Testis (tissue), 5 donors: Measurements from ENCODE around the gene HEYL. TPM values are rescaled to one million over a fixed set of nuclear protein-coding genes. Genes with fewer than 3 reads are reported as not detected.

Source experiments
- DNase-seq: peaks from one replicate; pipeline ENCODE4 v3.0.0-alpha.2; 2019
- H3K27ac ChIP-seq, 2 donors: fragments of 200-600 bp; sonication (generic); one replicate each; pipeline ENCODE4 v1.5.1; 2019
- H3K27me3 ChIP-seq: fragments of 200-600 bp; sonication (generic); one replicate; pipeline ENCODE4 v1.5.1; 2019
- H3K36me3 ChIP-seq: fragments of 200-600 bp; sonication (generic); one replicate; pipeline ENCODE4 v1.5.1; 2017; ENCODE audit warnings: low read depth; ENCODE audit errors: missing control alignments
- H3K4me1 ChIP-seq: fragments of 200-600 bp; sonication (generic); one replicate; pipeline ENCODE4 v1.5.1; 2019
- H3K4me3 ChIP-seq, 2 donors: fragments of 200-600 bp; sonication (generic); one replicate each; pipeline ENCODE4 v1.5.1; 2017 to 2019
- H3K9me3 ChIP-seq: fragments of 200-600 bp; sonication (generic); one replicate; pipeline ENCODE4 v1.5.1; 2017
- POLR2A ChIP-seq: fragments of 450-650 bp; IDR thresholded peaks from one replicate; pipeline ENCODE4 v1.6.1; 2017; ENCODE audit warnings: antibody characterized with exemption, mild to moderate bottlenecking, moderate library complexity
- WGBS, 2 donors: methylation state at CpG; one replicate each; pipeline ENCODE4 v1.1.5; 2018; 5-methylcytosine and 5-hydroxymethylcytosine counted together
- intact Hi-C: fragments of 100-400 bp; cut with DNase I; formaldehyde crosslinking; loops from one replicate; pipeline ENCODE4 v1.15.1; 2023; ENCODE audit warnings: low total_unique reads
- long read RNA-seq, 2 donors: transcript quantifications; one replicate each; lab custom pipeline, GENCODE V29; 2026
- polyA plus RNA-seq: library from polyadenylated mRNA; stranded (reverse); fragments of 350-450 nt; fragmentation: Illumina TruSeq; extraction: RNeasy Lipid Tissue Mini Kit (QIAGEN cat#74804); gene quantifications from one replicate; pipeline ENCODE4 v1.2.3, GENCODE V29; 2014; ENCODE audit warnings: low read depth, low replicate concordance; ENCODE audit not compliant: insufficient read depth
- total RNA-seq, 2 donors: library from RNA; depleted of rRNA; stranded (reverse); fragments of >200 nt; gene quantifications; one replicate each; pipeline ENCODE4 v1.2.3, GENCODE V29; 2016
- TF ChIP-seq, protein P1 (sequence below), 3 experiments: fragments of 450-650 bp in 2 of 3; fragments of 200-600 bp in 1 of 3; sonication (generic) in 1 of 3; IDR thresholded peaks; one replicate each; pipeline ENCODE4 v1.5.1; 2016 to 2019; ENCODE audit warnings: antibody characterized with exemption in 3 of 3, mild to moderate bottlenecking in 2 of 3, moderate library complexity in 1 of 3

HEYL gene
- total RNA-seq (10 to 100 TPM; 52.8 to 55.5 TPM), polyA plus RNA-seq (44.7 TPM)
- long read RNA-seq, donor 1, transcript HEYL-201 (5 exons, 3,661 nt), result major isoform, 17 of 22 reads
- long read RNA-seq, donor 1, partial matches to known transcripts, result 0 of 22 reads
- long read RNA-seq, donor 1, other reads (novel, unspliced or antisense), result 5 of 22 reads
- long read RNA-seq, donor 2, transcript HEYL-201 (5 exons, 3,661 nt), result major isoform, 16 of 16 reads
- long read RNA-seq, donor 2, partial matches to known transcripts, result 0 of 16 reads
- long read RNA-seq, donor 2, other reads (novel, unspliced or antisense), result 0 of 16 reads

DNA sequence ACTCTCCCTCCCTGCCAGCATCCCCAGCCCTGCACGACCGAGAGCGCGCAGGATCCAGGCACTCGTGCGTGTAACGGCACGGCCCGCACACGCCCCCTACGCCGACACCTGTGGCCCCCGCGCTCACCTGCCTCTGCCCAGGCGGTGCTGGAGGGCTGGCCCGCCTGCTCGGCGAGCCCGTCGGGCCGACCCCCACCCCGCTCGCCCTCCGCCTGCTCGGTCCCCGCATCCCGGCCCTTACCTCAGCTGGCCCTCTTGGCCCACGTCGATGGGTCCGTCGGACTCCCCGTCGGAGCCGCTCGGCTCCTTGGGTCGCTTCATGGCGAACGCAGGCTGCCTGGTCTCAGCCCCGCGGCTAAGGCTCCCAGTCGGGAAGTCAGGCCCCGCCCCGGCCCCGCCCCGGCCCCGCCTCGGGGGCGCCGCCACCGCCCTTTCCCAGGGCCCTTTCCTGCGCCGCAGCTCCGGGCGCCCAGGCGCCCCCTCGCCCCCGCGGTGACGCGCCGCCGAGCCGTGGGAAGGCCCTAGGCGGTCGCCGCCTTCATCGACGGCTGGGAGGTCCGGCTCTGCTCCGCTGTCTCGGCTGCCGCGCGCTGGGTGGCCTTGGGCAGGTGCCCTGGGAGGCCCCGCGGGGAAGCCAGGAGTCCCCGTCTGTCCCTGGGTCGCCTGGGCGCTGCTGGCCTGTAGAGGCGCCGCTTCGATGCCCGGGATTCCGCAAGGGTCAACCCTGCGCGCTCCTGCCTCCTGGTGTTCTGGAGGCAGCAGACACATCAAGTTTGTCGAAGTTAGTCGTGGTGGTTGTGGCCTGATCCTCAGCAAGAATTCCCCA lies at the start of gene HEYL:
HEYL (minus strand) TSS at position 339 of the 826 bp plus-strand sequence; CDS start at position 321, 18 bp downstream.
- TF ChIP-seq POLR2A, result no peak
- TF ChIP-seq, protein P1, sequence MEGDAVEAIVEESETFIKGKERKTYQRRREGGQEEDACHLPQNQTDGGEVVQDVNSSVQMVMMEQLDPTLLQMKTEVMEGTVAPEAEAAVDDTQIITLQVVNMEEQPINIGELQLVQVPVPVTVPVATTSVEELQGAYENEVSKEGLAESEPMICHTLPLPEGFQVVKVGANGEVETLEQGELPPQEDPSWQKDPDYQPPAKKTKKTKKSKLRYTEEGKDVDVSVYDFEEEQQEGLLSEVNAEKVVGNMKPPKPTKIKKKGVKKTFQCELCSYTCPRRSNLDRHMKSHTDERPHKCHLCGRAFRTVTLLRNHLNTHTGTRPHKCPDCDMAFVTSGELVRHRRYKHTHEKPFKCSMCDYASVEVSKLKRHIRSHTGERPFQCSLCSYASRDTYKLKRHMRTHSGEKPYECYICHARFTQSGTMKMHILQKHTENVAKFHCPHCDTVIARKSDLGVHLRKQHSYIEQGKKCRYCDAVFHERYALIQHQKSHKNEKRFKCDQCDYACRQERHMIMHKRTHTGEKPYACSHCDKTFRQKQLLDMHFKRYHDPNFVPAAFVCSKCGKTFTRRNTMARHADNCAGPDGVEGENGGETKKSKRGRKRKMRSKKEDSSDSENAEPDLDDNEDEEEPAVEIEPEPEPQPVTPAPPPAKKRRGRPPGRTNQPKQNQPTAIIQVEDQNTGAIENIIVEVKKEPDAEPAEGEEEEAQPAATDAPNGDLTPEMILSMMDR (IDR thresholded peaks at IDR 0.05), result peak; percentile 35 to 48 (median 45)

DNA sequence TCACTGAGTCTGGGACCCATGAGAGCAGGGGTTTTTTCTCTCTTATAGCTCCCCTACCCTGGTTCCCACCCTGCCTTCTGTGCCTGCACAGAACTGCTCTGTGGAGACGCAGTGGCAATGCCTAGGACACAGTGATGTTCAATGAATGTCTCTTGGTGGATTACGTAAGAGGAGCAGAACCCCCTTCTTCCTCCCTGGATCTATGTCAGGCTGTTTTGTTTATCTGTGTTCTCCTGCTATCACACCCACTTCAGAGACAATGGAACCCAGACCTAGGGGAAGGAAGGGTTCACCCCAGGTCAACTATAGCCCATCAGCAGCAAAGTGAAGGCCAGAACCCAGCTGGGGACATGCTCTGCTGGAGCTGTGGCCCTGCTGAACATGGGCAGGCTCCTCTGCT lies 49.8 kb upstream of the HEYL start:
- DNase-seq, result no peak
- WGBS, 2 donors, result 82 to 85% methylated on average over 2 of the region's 2 CpGs

More for the DNA sequence above, at the start of gene HEYL:
- peak; percentile 86 for DNase-seq
- Histone ChIP-seq H3K36me3 (no peaks in the 10 kb centered on the region), H3K4me1 (peaks cover 27% of the 10 kb centered on the region), H3K4me3 (peak within 1 kb of the TSS; percentile 76 to 93), H3K9me3 (no peaks in the 10 kb centered on the region), H3K27ac (peak within 1 kb of the TSS; percentile 61 to 86), H3K27me3 (no peaks in the 10 kb centered on the region)
- intact Hi-C loops, result no loop called here
- 2 to 12% methylated on average over 5 to 63 of the region's 88 CpGs for WGBS, 2 donors

DNA sequence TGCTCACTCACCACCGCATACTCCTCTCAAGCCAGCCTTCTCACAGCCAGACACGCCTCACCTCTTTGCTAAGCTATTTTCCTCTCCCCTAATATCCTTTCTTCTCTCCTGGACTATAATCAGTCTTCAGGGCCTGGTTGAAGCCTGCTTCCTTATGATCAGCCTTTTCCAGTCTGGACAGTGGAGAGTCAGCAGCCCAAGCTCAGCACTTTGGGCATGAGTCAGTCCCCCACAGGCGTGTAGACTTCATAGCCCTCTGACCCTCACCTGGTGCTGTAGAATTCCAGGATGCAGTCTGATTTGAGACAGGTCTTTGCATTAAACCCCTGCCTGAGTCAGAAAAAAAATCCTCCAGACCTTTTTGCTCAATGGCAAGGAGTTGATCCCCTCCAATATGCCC lies 49.3 kb upstream of the HEYL start:
- DNase-seq, result no peak
- peaks cover 16% of the 10 kb centered on the region for H3K4me1 ChIP-seq
- no peaks in the 10 kb centered on the region for H3K27me3 ChIP-seq
- no peaks in the 10 kb centered on the region for H3K36me3 ChIP-seq
- TF ChIP-seq, protein P1 (IDR thresholded peaks at IDR 0.05), result no peak
- TF ChIP-seq POLR2A, result no peak
- 88 to 91% methylated on average over 3 of the region's 3 CpGs for WGBS, 2 donors
- no peak overlapping the region for H3K27ac ChIP-seq
- intact Hi-C loops, result no loop called here
- no peaks in the 10 kb centered on the region for H3K9me3 ChIP-seq
- no peak overlapping the region for H3K4me3 ChIP-seq

More for the DNA sequence above, 49.8 kb upstream of the HEYL start:
- TF ChIP-seq, protein P1 (IDR thresholded peaks at IDR 0.05), result no peak
- TF ChIP-seq POLR2A, result no peak
- Histone ChIP-seq H3K4me1 (peaks cover 16% of the 10 kb centered on the region), H3K36me3 (no peaks in the 10 kb centered on the region), H3K9me3 (no peaks in the 10 kb centered on the region), H3K27me3 (no peaks in the 10 kb centered on the region), H3K4me3 (no peak overlapping the region), H3K27ac (no peak overlapping the region)
- intact Hi-C loops, result no loop called here

DNA sequence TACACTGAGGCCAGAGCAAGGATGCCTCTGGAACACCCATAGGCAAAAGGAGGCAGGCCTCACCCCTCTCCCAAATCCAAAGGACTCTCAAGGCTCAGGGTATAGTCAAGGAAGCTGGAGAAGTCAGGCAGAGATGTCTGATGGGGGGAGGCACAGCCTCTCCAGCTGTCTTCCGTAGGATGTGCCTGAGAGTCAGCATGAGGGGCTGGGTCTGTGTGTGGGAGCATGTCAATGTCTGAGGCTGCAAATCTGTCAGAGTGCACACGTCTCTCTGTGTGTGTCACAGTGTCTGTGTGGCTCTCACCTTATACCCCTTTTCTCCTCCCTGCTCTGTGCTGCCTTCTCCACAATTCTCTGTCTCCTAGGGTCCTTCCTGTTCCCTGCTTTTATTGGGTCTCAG lies 47.8 kb upstream of the HEYL start:
- peaks cover 10% of the 10 kb centered on the region for H3K4me1 ChIP-seq
- H3K27ac ChIP-seq, result no peak overlapping the region
- no peaks in the 10 kb centered on the region for H3K9me3 ChIP-seq
- H3K27me3 ChIP-seq, result no peaks in the 10 kb centered on the region
- 66 to 83% methylated on average over 2 of the region's 2 CpGs for WGBS, 2 donors
- H3K4me3 ChIP-seq, result no peak overlapping the region
- DNase-seq, result no peak
- H3K36me3 ChIP-seq, result no peaks in the 10 kb centered on the region
- TF ChIP-seq, protein P1 (IDR thresholded peaks at IDR 0.05), result no peak
- TF ChIP-seq POLR2A, result no peak
- intact Hi-C loops, result no loop called here
